ENCODE measurements around the gene NME3.

The NME3 gene

GRCh38 chr16:1780677-1781072, 9.3 kb upstream of the NME3 start:
- no peak for DNase-seq (ENCODE audit: low spot score)

GRCh38 chr16:1779741-1780676, 8.7 kb upstream of the NME3 start:
- no peak for DNase-seq (ENCODE audit: low spot score)

GRCh38 chr16:1779234-1779701, 7.9 kb upstream of the NME3 start:
- no peak for DNase-seq (ENCODE audit: low spot score)

- no peak for DNase-seq (ENCODE audit: low spot score)
Observed at GRCh38 chr16:1778200-1779179, 7.1 kb upstream of the NME3 start.

- no peak for DNase-seq (ENCODE audit: low spot score)
Observed at GRCh38 chr16:1777375-1778199, 6.2 kb upstream of the NME3 start.

- DNase-seq (ENCODE audit: low spot score) = no peak
Observed at GRCh38 chr16:1776991-1777374, 5.6 kb upstream of the NME3 start.

- no peak for DNase-seq (ENCODE audit: low spot score)
Observed at GRCh38 chr16:1776672-1776955, 5.3 kb upstream of the NME3 start.

GRCh38 chr16:1775846-1776671, 4.7 kb upstream of the NME3 start:
- DNase-seq (ENCODE audit: low spot score) = no peak

- DNase-seq (ENCODE audit: low spot score) = no peak
Observed at GRCh38 chr16:1775006-1775845, 3.9 kb upstream of the NME3 start.

GRCh38 chr16:1774448-1774780, 3.1 kb upstream of the NME3 start:
- no peak for DNase-seq (ENCODE audit: low spot score)

- DNase-seq (ENCODE audit: low spot score) = no peak
Observed at GRCh38 chr16:1773703-1774447, 2.5 kb upstream of the NME3 start.

- DNase-seq (ENCODE audit: low spot score) = peak; percentile 89
Observed at GRCh38 chr16:1772908-1773702, 1.8 kb upstream of the NME3 start, which contains the start of gene MRPS34. Gene MRPS34 (minus strand): TSS chr16:1773134. CDS start chr16:1773119, 15 bp downstream.

- DNase-seq (ENCODE audit: low spot score) = no peak
Observed at GRCh38 chr16:1772362-1772907, 1.1 kb upstream of the NME3 start, which contains the start of gene EME2. Gene EME2 (plus strand): TSS chr16:1772810. CDS start chr16:1773228, 418 bp downstream.

- no peak for DNase-seq (ENCODE audit: low spot score)
Observed at GRCh38 chr16:1771864-1772361, 570 bp upstream of the NME3 start.

- no peak for DNase-seq (ENCODE audit: low spot score)
Observed at GRCh38 chr16:1770328-1771187, 785 bp downstream of the NME3 start.

GRCh38 chr16:1769402-1770300, 1.7 kb downstream of the NME3 start:
- DNase-seq (ENCODE audit: low spot score) = no peak

Measured in left forelimb (tissue), 1 donor.